H1 (cell line): ENCODE measurements around the gene GABARAPL1. TPM values are rescaled to one million over a fixed set of nuclear protein-coding genes. Genes with fewer than 3 reads are reported as not detected.

ENCODE experiments used
- CTCF ChIA-PET: fragments of 300-600 bp; sonication (Branson Sonifier 250); formaldehyde crosslinking; loops from one replicate; lab custom pipeline; 2021; ENCODE audit not compliant: partially characterized antibody; lab: Charles Lee
- POLR2A ChIA-PET: fragments of 300-600 bp; sonication (Branson Sonifier 250); formaldehyde crosslinking; loops from one replicate; lab custom pipeline; 2021; ENCODE audit warnings: inconsistent platforms; ENCODE audit not compliant: partially characterized antibody; lab: Charles Lee
- DNase-seq, 2 experiments: peaks; one replicate each; pipeline versions ENCODE4 v3.0.0 to v3.0.0-alpha.2; 2010 to 2022; ENCODE audit warnings: low spot score in 2 of 2, low read depth in 1 of 2, mixed read lengths in 1 of 2
- FAIRE-seq: peaks from 2 replicates; lab custom pipeline; 2011; peaks lifted over from hg19 to GRCh38; lab: Jason Lieb, UNC
- H2AFZ ChIP-seq: 2 replicates; pipeline ENCODE4 v1.8.1; 2012; ENCODE audit warnings: low read length, inconsistent platforms
- H2AK5ac ChIP-seq: 2 replicates; pipeline ENCODE4 v1.6.1; 2013; ENCODE audit warnings: low read depth, low read length
- H2BK120ac ChIP-seq: replicated peaks from 2 replicates; pipeline ENCODE3; 2013; ENCODE audit warnings: low read depth, low read length, inconsistent platforms
- H2BK12ac ChIP-seq: 2 replicates; pipeline ENCODE4 v1.6.1; 2013; ENCODE audit warnings: low read depth, low read length
- H2BK15ac ChIP-seq: 2 replicates; pipeline ENCODE4 v1.6.1; 2013; ENCODE audit warnings: low read length
- H2BK20ac ChIP-seq: 2 replicates; pipeline ENCODE4 v1.6.1; 2013; ENCODE audit warnings: low read length
- H2BK5ac ChIP-seq: 2 replicates; pipeline ENCODE4 v1.6.1; 2013; ENCODE audit warnings: low read depth, low read length
- H3K14ac ChIP-seq: 2 replicates; pipeline ENCODE4 v1.6.1; 2013; ENCODE audit warnings: inconsistent platforms; ENCODE audit not compliant: insufficient read length
- H3K18ac ChIP-seq: 2 replicates; pipeline ENCODE4 v1.6.1; 2013; ENCODE audit warnings: low read length; ENCODE audit errors: extremely low read depth
- H3K23ac ChIP-seq: 2 replicates; pipeline ENCODE4 v1.6.1; 2013; ENCODE audit warnings: inconsistent platforms; ENCODE audit not compliant: insufficient read length
- H3K23me2 ChIP-seq: 2 replicates; pipeline ENCODE4 v1.6.1; 2013; ENCODE audit warnings: low read depth, low read length
- H3K27ac ChIP-seq: 2 replicates; pipeline ENCODE4 v1.6.1; 2011; ENCODE audit warnings: low read depth, low read length, inconsistent platforms
- H3K27me3 ChIP-seq, 4 experiments: replicated peaks in 1 of 4; 1 replicate in 1 of 4; 2 replicates in 3 of 4; pipeline versions ENCODE4 v1.6.1 to v1.8.1; 2011 to 2013; ENCODE audit warnings: low read length in 3 of 4, mild to moderate bottlenecking in 3 of 4, inconsistent platforms in 2 of 4, mixed read lengths in 2 of 4, moderate library complexity in 1 of 4; ENCODE audit not compliant: control insufficient read depth in 3 of 4, insufficient read depth in 3 of 4; ENCODE audit errors: extremely low read depth in 1 of 4
- H3K36me3 ChIP-seq, 4 experiments: 2 replicates each; pipeline versions ENCODE4 v1.6.1 to v1.8.1; 2011 to 2013; ENCODE audit warnings: mild to moderate bottlenecking in 4 of 4, low read length in 3 of 4, moderate library complexity in 2 of 4, control low read depth in 1 of 4, inconsistent platforms in 1 of 4; ENCODE audit not compliant: insufficient read depth in 4 of 4, control insufficient read depth in 2 of 4
- H3K4ac ChIP-seq: replicated peaks from 2 replicates; pipeline ENCODE3; 2013; ENCODE audit warnings: low read length, low read depth, mixed read lengths, inconsistent platforms; ENCODE audit not compliant: insufficient read length
- H3K4me1 ChIP-seq, 4 experiments: replicated peaks in 1 of 4; 1 replicate in 1 of 4; 2 replicates in 3 of 4; pipeline versions ENCODE4 v1.6.1 to v1.8.1; 2011 to 2013; ENCODE audit warnings: low read length in 3 of 4, inconsistent platforms in 2 of 4, mixed read lengths in 1 of 4; ENCODE audit not compliant: insufficient read depth in 4 of 4, control insufficient read depth in 3 of 4
- H3K4me2 ChIP-seq, 2 experiments: 2 replicates each; pipeline versions ENCODE4 v1.6.1 to v1.8.1; 2011 to 2013; ENCODE audit warnings: low read depth in 2 of 2, low read length in 2 of 2, control low read depth in 1 of 2, inconsistent platforms in 1 of 2, mild to moderate bottlenecking in 1 of 2; ENCODE audit not compliant: insufficient read depth in 1 of 2
- H3K4me3 ChIP-seq, 4 experiments: fragments of 200-600, 300-600 bp in 1 of 4; sonication (generic), shearing (Covaris generic), sonication (Bioruptor Twin) in 1 of 4; 2 replicates each; pipeline versions ENCODE4 v1.5.1 to v1.8.1; 2011 to 2016; ENCODE audit warnings: low read length in 4 of 4, low read depth in 3 of 4, control low read depth in 2 of 4, inconsistent platforms in 2 of 4, mild to moderate bottlenecking in 2 of 4, mixed read lengths in 1 of 4, moderate library complexity in 1 of 4; ENCODE audit not compliant: insufficient read depth in 2 of 4; ENCODE audit errors: extremely low read depth in 1 of 4
- H3K56ac ChIP-seq: replicated peaks from 2 replicates; pipeline ENCODE3; 2013; ENCODE audit warnings: low read depth, mild to moderate bottlenecking, mixed read lengths, low read length, inconsistent platforms; ENCODE audit not compliant: insufficient read length
- H3K79me1 ChIP-seq: 2 replicates; pipeline ENCODE4 v1.6.1; 2013; ENCODE audit warnings: low read depth, low read length, control low read depth
- H3K79me2 ChIP-seq, 2 experiments: 2 replicates each; pipeline versions ENCODE4 v1.6.1 to v1.8.1; 2012 to 2013; ENCODE audit warnings: low read length in 2 of 2, mild to moderate bottlenecking in 2 of 2, inconsistent platforms in 1 of 2; ENCODE audit not compliant: insufficient read depth in 2 of 2, control insufficient read depth in 1 of 2
- H3K9ac ChIP-seq, 4 experiments: replicated peaks in 1 of 4; 1 replicate in 1 of 4; 2 replicates in 3 of 4; pipeline versions ENCODE4 v1.6.1 to v1.8.1; 2011 to 2013; ENCODE audit warnings: low read depth in 3 of 4, low read length in 3 of 4, control low read depth in 2 of 4, mild to moderate bottlenecking in 2 of 4, moderate library complexity in 2 of 4, inconsistent platforms in 1 of 4; ENCODE audit errors: extremely low read depth in 1 of 4
- H3K9me3 ChIP-seq, 2 experiments: 2 replicates each; pipeline versions ENCODE4 v1.6.1 to v1.8.1; 2012 to 2013; ENCODE audit warnings: mild to moderate bottlenecking in 2 of 2, moderate library complexity in 2 of 2, control low read depth in 1 of 2, inconsistent platforms in 1 of 2, low read depth in 1 of 2, low read length in 1 of 2, mixed read lengths in 1 of 2; ENCODE audit not compliant: insufficient read depth in 2 of 2
- H4K20me1 ChIP-seq, 2 experiments: replicated peaks in 1 of 2; 2 replicates each; pipeline versions ENCODE3 to v1.8.1; 2011 to 2013; ENCODE audit warnings: inconsistent platforms in 2 of 2, low read length in 2 of 2, mild to moderate bottlenecking in 1 of 2; ENCODE audit not compliant: insufficient read depth in 2 of 2, control insufficient read depth in 1 of 2
- H4K5ac ChIP-seq: 2 replicates; pipeline ENCODE4 v1.6.1; 2013; ENCODE audit warnings: low read length, low read depth, mixed read lengths, inconsistent platforms; ENCODE audit not compliant: insufficient read length
- H4K8ac ChIP-seq: 2 replicates; pipeline ENCODE4 v1.8.0; 2013; ENCODE audit warnings: mild to moderate bottlenecking, moderate library complexity, low read length, inconsistent platforms; ENCODE audit not compliant: insufficient read depth; ENCODE audit errors: extremely low read depth
- H4K91ac ChIP-seq: replicated peaks from 2 replicates; pipeline ENCODE3; 2013; ENCODE audit warnings: low read length, mixed read lengths, inconsistent platforms; ENCODE audit not compliant: insufficient read length
- ASH2L ChIP-seq: fragments of 200-600, 300-600 bp; sonication (generic); IDR thresholded peaks from one replicate; pipeline ENCODE4 v1.7.1; 2017; ENCODE audit warnings: low read length
- CBX8 ChIP-seq: fragments of 300-800, 300-1000 bp; sonication (generic); IDR thresholded peaks from 2 replicates; pipeline ENCODE4 v1.7.1; 2016; ENCODE audit warnings: low read depth, low read length, borderline replicate concordance
- CHD2 ChIP-seq: IDR thresholded peaks from 2 replicates; pipeline ENCODE4 v1.6.1; 2012; ENCODE audit warnings: low read length, improper control_type of control experiment
- FOSL1 ChIP-seq: IDR thresholded peaks from 2 replicates; pipeline ENCODE4 v1.6.1; 2011; ENCODE audit warnings: mild to moderate bottlenecking, low read depth, low read length, moderate library complexity; ENCODE audit not compliant: insufficient read depth
- PHF8 ChIP-seq: fragments of 200-600 bp; sonication (generic); conservative IDR thresholded peaks from 2 replicates; pipeline ENCODE4 v1.7.1; 2012; ENCODE audit warnings: low read depth, mild to moderate bottlenecking, inconsistent platforms, low read length, moderate library complexity
- SIRT6 ChIP-seq: IDR thresholded peaks from one replicate; pipeline ENCODE4 v1.7.1; 2012; ENCODE audit warnings: low read length, inconsistent platforms
- SRF ChIP-seq: IDR thresholded peaks from 2 replicates; pipeline ENCODE4 v1.6.1; 2011; ENCODE audit warnings: mild to moderate bottlenecking, low read depth, low read length, moderate library complexity
- WGBS, 2 experiments: shearing (Covaris generic) in 1 of 2; methylation state at CpG; one replicate each; pipeline versions ENCODE4 v1.1.6 to v1.1.7; 2013 to 2015; ENCODE audit warnings: low lambda C conversion rate in 2 of 2, mixed read lengths in 2 of 2, inconsistent platforms in 1 of 2, low coverage in 1 of 2, missing lambda C conversion rate in 1 of 2; ENCODE audit not compliant: insufficient replicate concordance in 2 of 2, insufficient coverage in 1 of 2, insufficient read length in 1 of 2; ENCODE audit errors: extremely low coverage in 1 of 2, missing lambda C conversion rate in 1 of 2; 5-methylcytosine and 5-hydroxymethylcytosine counted together
- polyA plus RNA-seq, 7 experiments: library from polyadenylated mRNA; depleted of rRNA in 3 of 7; stranded (reverse) in 5 of 7; unstranded in 2 of 7; fragments of >200 nt in 5 of 7; fragments of 200-250 nt in 2 of 7; gene quantifications; 1 replicate in 5 of 7; 2 replicates in 1 of 7; 4 replicates in 1 of 7; pipeline versions ENCODE4 v1.2.1 to v1.2.3, GENCODE V29; 2011 to 2013; ENCODE audit warnings: missing spikeins in 2 of 7, mixed read lengths in 2 of 7
- total RNA-seq: library from RNA; stranded (reverse); fragmentation: NEBNext Ultra II Directional; extraction: Animal tissue kit (Norgen Biotek cat#: 25700); gene quantifications from 2 replicates; pipeline ENCODE4 v1.2.1, GENCODE V29; 2021
- TF ChIP-seq, protein P1 (sequence below): IDR thresholded peaks from 2 replicates; pipeline ENCODE4 v1.6.1; 2011; ENCODE audit warnings: low read depth, mild to moderate bottlenecking, low read length; ENCODE audit not compliant: insufficient read depth
- TF ChIP-seq, protein P2 (sequence below): IDR thresholded peaks from 2 replicates; pipeline ENCODE4 v1.6.1; 2012; ENCODE audit warnings: inconsistent platforms

Gene GABARAPL1
- total and polyA plus RNA-seq, 2 of the 8 experiments (the other 6 are each of a cell fraction or from before 2014, with no cell fraction given) = 56.1 to 87.9 TPM

DNA sequence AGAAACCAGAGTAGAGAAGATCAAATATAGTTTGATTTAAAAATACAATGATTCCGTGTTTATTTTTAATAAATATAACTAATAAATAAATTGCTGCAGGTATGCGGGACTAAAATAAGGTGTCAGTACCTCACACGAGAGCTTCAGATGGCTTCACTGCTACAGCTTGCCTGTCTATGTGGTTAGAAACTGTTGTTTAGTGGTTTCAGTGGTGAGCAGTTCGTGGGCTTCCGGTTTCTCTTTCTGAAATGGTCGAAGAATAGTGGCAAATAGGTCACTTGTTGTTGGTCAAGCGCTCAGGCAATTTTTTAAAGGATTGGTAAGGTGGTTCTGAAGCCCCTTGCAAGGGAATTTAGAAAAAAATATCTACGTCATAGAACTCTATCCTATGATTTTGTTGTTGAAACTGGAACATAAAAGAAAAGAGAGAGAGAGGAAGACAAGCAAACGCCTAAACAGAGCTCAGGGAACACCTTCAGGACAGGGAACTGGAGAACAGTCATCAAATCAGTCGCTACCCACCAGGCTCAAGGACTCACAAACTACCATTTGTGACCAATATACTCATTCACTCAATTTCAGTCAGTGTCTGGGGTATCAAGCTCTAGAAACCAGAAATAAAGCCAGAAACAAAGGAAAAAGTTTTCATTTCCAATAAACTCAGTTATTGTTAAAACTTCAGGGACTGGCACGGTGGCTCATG is 31.3 kb downstream of the GABARAPL1 start:
- H3K23ac ChIP-seq = no peak overlapping the region
- H3K18ac ChIP-seq = no peak overlapping the region
- H3K27ac ChIP-seq = no peak overlapping the region
- 0 out of 7 replicates have a peak, but pooled peaks cover 0 to 2% (median 0%) of the 10 kb centered on the region in 4 experiments for H3K4me1 ChIP-seq
- no peak overlapping the region for H2BK12ac ChIP-seq
- H2AFZ ChIP-seq = no peak overlapping the region
- H4K8ac ChIP-seq = no peak overlapping the region
- no peaks in the 10 kb centered on the region for H3K9me3 ChIP-seq
- H2AK5ac ChIP-seq = no peak overlapping the region
- H3K4me2 ChIP-seq = no peak overlapping the region
- no peak overlapping the region for H3K14ac ChIP-seq
- no peak for TF ChIP-seq PHF8
- TF ChIP-seq SIRT6 = no peak
- no peak for TF ChIP-seq CHD2
- TF ChIP-seq, protein P1, sequence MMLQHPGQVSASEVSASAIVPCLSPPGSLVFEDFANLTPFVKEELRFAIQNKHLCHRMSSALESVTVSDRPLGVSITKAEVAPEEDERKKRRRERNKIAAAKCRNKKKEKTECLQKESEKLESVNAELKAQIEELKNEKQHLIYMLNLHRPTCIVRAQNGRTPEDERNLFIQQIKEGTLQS = no peak
- TF ChIP-seq SRF = no peak
- no peak for TF ChIP-seq ASH2L
- TF ChIP-seq, protein P2, sequence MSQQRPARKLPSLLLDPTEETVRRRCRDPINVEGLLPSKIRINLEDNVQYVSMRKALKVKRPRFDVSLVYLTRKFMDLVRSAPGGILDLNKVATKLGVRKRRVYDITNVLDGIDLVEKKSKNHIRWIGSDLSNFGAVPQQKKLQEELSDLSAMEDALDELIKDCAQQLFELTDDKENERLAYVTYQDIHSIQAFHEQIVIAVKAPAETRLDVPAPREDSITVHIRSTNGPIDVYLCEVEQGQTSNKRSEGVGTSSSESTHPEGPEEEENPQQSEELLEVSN = no peak
- TF ChIP-seq FOSL1 = no peak
- no peak for TF ChIP-seq CBX8
- no peak overlapping the region for H4K91ac ChIP-seq
- H2BK120ac ChIP-seq = no peak overlapping the region
- no peaks in the 10 kb centered on the region for H4K20me1 ChIP-seq
- H3K56ac ChIP-seq = no peak overlapping the region
- H3K4ac ChIP-seq = no peak overlapping the region
- H2BK5ac ChIP-seq = no peak overlapping the region
- no peaks in the 10 kb centered on the region for H3K79me1 ChIP-seq
- POLR2A ChIA-PET = no interaction called here
- CTCF ChIA-PET = interaction anchor here (0.7 to 2.4 kb wide), 5 partner anchors 8 to 992 kb away, joined by 3 to 14 read pairs (median 3); no protein-coding TSS in a partner anchor
- H2BK15ac ChIP-seq = no peak overlapping the region
- no peak overlapping the region for H2BK20ac ChIP-seq
- no peaks in the 10 kb centered on the region for H3K27me3 ChIP-seq
- H4K5ac ChIP-seq = no peak overlapping the region
- H3K23me2 ChIP-seq = no peaks in the 10 kb centered on the region
- no peaks in the 10 kb centered on the region for H3K36me3 ChIP-seq
- H3K9ac ChIP-seq = no peak overlapping the region
- FAIRE-seq = no peak
- 88% methylated on average over 11 of the region's 11 CpGs; no CpG with 5 or more reads in 1 of the 2 experiments for WGBS, 2 experiments
- no peak overlapping the region for H3K4me3 ChIP-seq
- H3K79me2 ChIP-seq = no peaks in the 10 kb centered on the region
- no peak for DNase-seq
